Urinary bladder (tissue), 4 donors: Measurements from ENCODE around the gene IFT80. TPM values are rescaled to one million over a fixed set of nuclear protein-coding genes. Genes with fewer than 3 reads are reported as not detected.
"Not testable (repeated sequence)": the region's sequence is repeated elsewhere in the genome, so short reads cannot be mapped to it uniquely, and the experiment has no call there.

ENCODE experiments used
- DNase-seq: peaks from one replicate; pipeline ENCODE4 v3.0.0-alpha.2; 2015; ENCODE audit errors: extremely low spot score
- H3K27ac ChIP-seq: one replicate; pipeline ENCODE4 v1.5.1; 2013; ENCODE audit warnings: low read depth, mild to moderate bottlenecking, moderate library complexity
- H3K36me3 ChIP-seq: one replicate; pipeline ENCODE4 v1.6.1; 2013; ENCODE audit warnings: mild to moderate bottlenecking, moderate library complexity; ENCODE audit not compliant: insufficient read depth
- H3K4me1 ChIP-seq: one replicate; pipeline ENCODE4 v1.6.1; 2013; ENCODE audit warnings: mild to moderate bottlenecking, moderate library complexity; ENCODE audit not compliant: insufficient read depth
- H3K4me3 ChIP-seq: one replicate; pipeline ENCODE4 v1.5.1; 2013; ENCODE audit warnings: low read depth, low read length
- WGBS: extraction: QIAGEN DNeasy Blood & Tissue Kit; methylation state at CpG from one replicate; pipeline ENCODE4 v1.1.7; 2013; 5-methylcytosine and 5-hydroxymethylcytosine counted together
- polyA plus RNA-seq: library from polyadenylated mRNA; stranded (reverse); fragments of 200-250 nt; gene quantifications from one replicate; pipeline ENCODE4 v1.2.3, GENCODE V29; 2013
- total RNA-seq: library from RNA; depleted of rRNA; stranded (reverse); fragments of >200 nt; gene quantifications from one replicate; pipeline ENCODE4 v1.2.3, GENCODE V29; 2014
- donor health status: healthy with polysubstance abuse.
- donor health status: healthy.

IFT80 gene
- total and polyA plus RNA-seq, 2 donors: 13.1 to 83.6 TPM

DNA sequence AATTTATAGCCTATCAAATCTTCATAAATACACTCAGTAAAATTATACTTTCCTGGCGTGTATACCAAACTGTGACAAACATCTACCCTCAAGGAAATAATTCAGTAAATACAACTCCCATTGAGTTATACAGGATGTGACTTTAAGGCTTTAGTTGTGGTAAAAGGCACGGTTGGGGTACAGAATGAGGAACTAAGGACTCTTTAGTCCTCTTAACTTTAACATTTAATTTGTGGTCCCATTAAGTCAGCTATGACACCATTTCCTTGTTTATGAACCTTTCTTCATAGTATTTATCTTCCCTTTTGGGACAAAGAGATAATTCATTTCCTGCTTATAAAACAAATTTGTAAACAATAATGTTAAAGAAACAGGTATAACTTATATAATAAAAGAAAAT is 30.2 kb downstream of the IFT80 start:
- Histone ChIP-seq H3K27ac (no peak overlapping the region), H3K36me3 (no peaks in the 10 kb centered on the region), H3K4me1 (no peaks in the 10 kb centered on the region), H3K4me3 (no peak overlapping the region)
- no peak for DNase-seq
- 83% methylated on average over 2 of the region's 2 CpGs for WGBS

DNA sequence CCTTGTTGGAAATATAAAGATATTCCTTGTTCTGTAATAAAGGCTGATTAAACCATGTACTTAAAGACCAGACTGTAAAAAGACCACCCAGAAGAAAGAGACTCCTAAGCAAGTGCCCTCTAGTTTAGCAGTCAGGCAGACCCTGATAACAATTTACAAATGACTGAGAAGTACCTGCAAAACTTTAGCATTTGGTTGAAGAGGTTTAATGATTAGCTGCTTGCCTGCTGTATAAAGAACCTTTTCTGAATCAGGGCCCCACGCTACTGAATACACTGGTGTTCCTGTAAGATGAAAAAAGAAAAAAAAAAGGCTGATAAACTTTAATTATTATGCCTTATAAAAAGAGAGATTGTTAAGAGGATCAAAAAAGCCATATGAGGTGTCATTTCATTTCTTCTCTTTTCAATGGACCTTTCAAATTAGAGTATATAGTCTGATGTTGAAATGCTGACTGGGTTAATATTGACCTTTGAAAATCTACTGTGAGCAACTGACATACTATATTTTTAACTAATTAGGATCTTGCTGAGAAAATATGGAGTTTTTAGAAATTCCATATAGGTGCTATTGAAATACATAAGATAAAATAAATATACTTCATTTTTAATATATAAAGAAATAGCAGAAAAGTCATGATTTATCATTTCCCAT is 33.0 kb downstream of the IFT80 start:
- 95% methylated on average over 1 of the region's 1 CpG for WGBS
- no peaks in the 10 kb centered on the region for H3K36me3 ChIP-seq
- H3K4me3 ChIP-seq: no peak overlapping the region
- H3K4me1 ChIP-seq: no peaks in the 10 kb centered on the region
- H3K27ac ChIP-seq: no peak overlapping the region
- DNase-seq: no peak

DNA sequence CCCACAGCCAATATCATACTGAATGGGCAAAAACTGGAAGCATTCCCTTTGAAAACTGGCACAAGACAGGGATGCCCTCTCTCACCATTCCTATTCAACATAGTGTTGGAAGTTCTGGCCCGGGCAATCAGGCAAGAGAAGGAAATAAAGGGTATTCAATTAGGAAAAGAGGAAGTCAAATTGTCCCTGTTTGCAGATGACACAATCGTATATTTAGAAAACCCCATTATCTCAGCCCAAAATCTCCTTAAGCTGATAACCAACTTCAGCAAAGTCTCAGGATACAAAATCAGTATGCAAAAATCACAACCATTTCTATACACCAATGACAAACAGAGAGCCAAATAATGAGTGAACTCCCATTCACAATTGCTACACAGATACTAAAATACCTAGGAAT is 36.1 kb downstream of the IFT80 start:
- 82% methylated on average over 2 of the region's 2 CpGs for WGBS
- H3K36me3 ChIP-seq, H3K4me3 ChIP-seq, H3K27ac ChIP-seq, DNase-seq, H3K4me1 ChIP-seq: not testable (repeated sequence)

DNA sequence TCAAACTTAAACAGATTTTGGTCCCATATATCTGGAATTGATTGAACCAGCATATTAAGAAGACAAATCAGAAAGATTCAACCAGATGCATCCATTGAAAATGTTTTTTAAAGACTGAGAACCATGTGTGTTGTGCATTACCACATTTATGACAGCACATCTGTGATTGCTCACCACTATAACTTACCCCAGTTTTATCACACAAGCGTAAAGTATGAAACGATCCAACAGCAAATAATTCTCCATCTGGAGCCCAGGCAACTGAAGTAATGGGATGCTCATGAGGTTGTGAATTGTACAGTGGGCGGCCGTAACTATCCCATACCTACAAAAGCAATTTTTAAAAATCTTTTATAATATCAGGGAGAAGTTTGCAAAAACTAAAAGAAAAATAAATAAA is 43.2 kb downstream of the IFT80 start:
- Histone ChIP-seq H3K36me3 (peaks cover 1% of the 10 kb centered on the region), H3K4me1 (no peaks in the 10 kb centered on the region), H3K27ac (no peak overlapping the region), H3K4me3 (no peak overlapping the region)
- DNase-seq: no peak
- WGBS: 84% methylated on average over 4 of the region's 4 CpGs

DNA sequence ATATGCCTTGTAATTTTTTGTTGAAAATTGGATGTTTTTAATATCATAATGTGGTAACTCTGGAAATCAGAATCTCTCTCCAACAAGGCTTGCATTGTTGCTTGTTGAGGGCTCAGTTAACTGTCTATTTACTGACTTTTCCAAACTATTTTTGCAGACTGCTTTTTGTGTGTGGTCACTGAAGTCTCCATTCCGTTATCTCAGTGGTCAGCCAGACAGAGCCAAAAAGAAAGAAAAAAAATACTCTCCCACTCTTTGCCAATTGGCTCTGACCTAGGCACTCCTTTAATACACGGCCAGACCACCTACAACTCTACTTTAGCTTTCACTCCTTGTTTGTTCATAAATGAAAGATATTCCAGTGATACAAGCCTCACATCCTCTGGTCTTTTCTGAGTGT is 52.5 kb downstream of the IFT80 start:
- Histone ChIP-seq H3K27ac (no peak overlapping the region), H3K4me3 (no peak overlapping the region), H3K4me1 (no peaks in the 10 kb centered on the region), H3K36me3 (no peaks in the 10 kb centered on the region)
- DNase-seq: no peak
- 36% methylated on average over 2 of the region's 2 CpGs for WGBS

DNA sequence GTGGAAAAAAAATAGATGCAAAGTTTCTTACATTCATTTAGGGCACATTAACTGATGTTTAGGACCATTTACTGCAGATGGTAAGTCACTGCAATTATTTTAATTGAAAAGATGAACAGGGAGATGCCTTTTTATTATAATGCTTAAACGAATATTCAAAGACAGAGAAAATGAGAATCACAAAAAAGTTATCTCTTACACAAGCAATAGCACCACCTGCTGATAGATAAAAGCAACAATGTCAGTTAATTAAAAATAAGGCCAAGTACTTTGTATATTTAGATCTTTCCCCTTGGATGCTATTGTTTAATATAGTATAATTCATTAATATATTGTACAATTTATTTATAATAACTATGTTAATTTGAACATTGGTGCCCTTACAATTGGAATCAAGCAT is 55.9 kb downstream of the IFT80 start:
- no peak overlapping the region for H3K4me3 ChIP-seq
- no peaks in the 10 kb centered on the region for H3K4me1 ChIP-seq
- 16% methylated on average over 1 of the region's 1 CpG for WGBS
- H3K27ac ChIP-seq: no peak overlapping the region
- H3K36me3 ChIP-seq: no peaks in the 10 kb centered on the region
- DNase-seq: no peak

DNA sequence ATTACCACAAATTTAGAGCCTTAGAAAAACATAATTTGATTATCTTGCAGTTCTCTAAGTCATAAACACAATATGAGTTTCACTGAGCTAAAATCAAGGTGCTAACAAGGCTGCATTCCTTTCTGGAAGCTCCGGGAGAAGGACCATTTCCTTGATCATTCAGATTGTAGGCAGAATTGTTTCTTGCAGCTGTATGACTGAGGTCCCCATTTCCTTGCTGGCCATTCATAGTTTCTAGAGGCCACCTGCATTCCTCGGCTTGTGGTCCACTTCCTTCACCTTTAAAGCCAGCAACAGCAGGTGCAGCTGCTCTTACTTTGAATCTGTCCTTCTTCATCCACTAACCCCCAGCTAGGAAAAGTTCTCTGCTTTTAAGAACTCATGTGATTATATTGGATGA is 58.7 kb downstream of the IFT80 start:
- H3K4me1 ChIP-seq: no peaks in the 10 kb centered on the region
- no peak for DNase-seq
- H3K27ac ChIP-seq: no peak overlapping the region
- WGBS: 87% methylated on average over 2 of the region's 2 CpGs
- H3K36me3 ChIP-seq: no peaks in the 10 kb centered on the region
- no peak overlapping the region for H3K4me3 ChIP-seq

DNA sequence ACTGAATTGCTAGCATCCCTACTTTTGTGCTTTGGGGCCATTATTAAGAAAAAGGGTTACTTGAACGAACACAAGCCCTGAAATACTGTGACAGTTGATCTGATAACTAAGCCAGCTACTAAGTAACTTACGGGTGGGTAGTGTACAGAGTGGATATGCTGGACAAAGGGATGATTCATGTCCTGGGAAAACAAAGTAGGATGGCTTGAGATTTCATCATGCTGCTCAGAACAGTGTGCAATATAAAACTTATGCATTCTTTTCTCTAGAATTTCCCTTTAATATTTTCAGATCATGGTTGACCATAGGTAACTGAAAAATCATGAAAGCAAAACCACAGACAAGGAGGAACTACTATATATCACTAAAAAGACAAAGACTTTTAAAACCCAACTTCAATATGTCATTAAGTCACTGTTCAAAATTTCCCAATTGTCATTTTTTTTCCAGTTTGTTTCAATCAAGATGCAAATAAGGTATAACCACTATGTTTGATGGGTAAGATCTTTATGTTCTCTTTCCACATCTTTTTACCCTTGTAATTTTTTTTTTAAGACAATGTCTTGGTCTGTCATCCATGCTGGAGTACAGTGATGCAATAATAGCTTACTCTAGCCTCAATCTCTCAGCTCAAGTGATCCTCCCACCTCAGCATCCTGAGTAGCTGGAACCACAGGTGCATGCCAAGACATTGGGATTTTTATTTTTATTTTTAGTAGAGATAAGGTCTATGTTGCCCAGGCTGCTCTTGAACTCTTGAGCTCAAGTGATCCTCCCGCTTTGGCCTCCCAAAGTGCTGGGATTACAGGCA is 67.7 kb downstream of the IFT80 start:
- DNase-seq: no peak
- Histone ChIP-seq H3K27ac (no peak overlapping the region), H3K4me1 (no peaks in the 10 kb centered on the region), H3K36me3 (no peaks in the 10 kb centered on the region), H3K4me3 (no peak overlapping the region)
- 82% methylated on average over 3 of the region's 3 CpGs for WGBS

DNA sequence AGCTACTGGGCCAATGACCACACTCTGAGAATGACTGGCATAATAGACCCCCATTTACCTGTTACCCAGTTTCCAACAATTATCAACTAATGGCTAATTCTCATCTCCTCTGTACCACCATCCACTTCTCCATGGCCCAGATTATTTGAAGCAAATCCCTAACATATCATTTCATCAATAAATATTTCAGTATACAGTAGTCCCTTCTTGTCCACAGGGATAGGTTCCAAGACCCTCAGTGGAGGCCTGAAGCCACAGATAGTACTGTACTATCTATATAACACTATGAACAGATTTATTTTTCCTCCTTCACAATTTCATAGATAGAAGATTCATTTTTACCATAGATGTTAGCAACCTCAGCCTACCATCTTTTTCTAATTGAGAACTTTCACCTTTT is 68.3 kb downstream of the IFT80 start:
- no peak overlapping the region for H3K27ac ChIP-seq
- no peaks in the 10 kb centered on the region for H3K36me3 ChIP-seq
- no peak overlapping the region for H3K4me3 ChIP-seq
- no peak for DNase-seq
- no peaks in the 10 kb centered on the region for H3K4me1 ChIP-seq

DNA sequence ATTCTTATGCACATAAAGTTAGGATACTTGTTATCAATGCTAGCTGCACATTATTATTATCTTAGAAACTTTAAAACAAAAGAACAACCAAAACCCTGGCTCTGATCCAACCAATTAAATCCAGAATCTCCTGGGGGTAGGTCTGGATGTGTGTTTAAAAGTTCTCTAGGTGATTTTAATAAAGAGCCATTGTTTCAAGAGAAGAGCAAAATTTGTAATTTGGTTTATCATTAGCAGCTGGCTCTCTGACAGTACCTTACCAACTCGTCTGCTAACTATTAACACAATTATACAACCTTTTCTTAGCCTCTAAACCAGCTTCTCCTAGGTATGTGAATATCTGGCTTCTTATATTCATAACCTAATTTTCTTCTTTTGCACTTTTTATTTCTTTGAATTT is 68.9 kb downstream of the IFT80 start:
- no peak for DNase-seq
- WGBS: 98% methylated on average over 1 of the region's 1 CpG
- Histone ChIP-seq H3K4me1 (no peaks in the 10 kb centered on the region), H3K27ac (no peak overlapping the region), H3K4me3 (no peak overlapping the region), H3K36me3 (no peaks in the 10 kb centered on the region)

DNA sequence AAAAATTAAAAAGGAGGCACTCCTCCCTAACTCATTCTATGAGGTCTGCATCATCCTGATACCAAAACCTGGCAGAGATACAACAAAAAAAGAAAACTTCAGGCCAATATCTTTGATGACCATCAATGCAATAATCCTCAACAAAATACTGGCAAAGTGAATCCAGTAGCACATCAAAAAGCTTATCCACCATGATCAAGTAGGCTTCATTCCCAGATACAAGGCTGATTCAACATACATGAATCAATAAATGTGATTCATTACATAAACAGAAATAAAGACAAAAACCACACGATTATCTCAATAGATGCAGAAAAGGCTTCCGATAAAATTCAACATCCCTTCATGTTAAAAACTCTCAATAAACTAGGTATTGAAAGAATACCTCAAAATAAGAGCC is 72.7 kb downstream of the IFT80 start:
- H3K27ac ChIP-seq: not testable (repeated sequence)

DNA sequence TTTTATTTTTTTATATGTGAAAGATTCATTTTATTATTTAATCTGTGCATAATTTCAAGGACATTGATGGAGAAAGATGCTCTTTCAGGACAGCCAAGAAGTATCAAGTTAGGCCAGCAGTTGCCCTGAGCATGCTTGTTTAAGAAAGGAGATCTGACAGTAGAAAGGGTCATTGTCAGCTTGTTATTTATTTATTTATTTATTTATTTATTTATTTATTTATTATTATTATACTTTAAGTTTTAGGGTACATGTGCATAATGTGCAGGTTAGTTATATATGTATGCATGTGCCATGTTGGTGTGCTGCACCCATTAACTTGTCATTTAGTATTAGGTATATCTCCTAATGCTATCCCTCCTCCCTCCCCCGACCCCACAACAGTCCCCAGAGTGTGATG is 77.2 kb downstream of the IFT80 start:
- 96% methylated on average over 1 of the region's 1 CpG for WGBS
- not testable (repeated sequence) for H3K4me1 ChIP-seq, H3K4me3 ChIP-seq, H3K36me3 ChIP-seq, DNase-seq, H3K27ac ChIP-seq

More for the DNA sequence above, 72.7 kb downstream of the IFT80 start:
- H3K4me3 ChIP-seq, DNase-seq, H3K4me1 ChIP-seq, H3K36me3 ChIP-seq: not testable (repeated sequence)
- WGBS: 80% methylated on average over 2 of the region's 2 CpGs

DNA sequence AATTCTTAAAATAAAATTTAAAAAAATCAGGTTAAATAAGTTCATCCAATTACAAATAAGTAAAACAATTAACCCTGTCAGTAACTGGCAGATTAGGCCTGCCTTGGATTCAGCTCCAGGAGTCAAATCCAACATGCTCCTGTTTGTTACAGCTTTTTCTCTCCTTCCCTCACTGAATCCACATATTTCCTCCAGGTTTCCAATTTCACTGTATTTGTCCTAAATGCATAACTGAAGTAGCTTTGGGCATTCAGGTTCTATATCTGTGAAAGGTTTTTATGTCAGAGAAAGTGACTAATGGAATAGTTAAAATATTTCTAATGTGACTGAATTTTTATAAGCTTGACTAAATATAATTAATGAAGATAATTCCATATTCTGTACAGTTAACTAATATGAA is 79.7 kb downstream of the IFT80 start:
- H3K4me3 ChIP-seq: no peak overlapping the region
- no peak for DNase-seq
- no peak overlapping the region for H3K27ac ChIP-seq
- no peaks in the 10 kb centered on the region for H3K36me3 ChIP-seq
- H3K4me1 ChIP-seq: no peaks in the 10 kb centered on the region

DNA sequence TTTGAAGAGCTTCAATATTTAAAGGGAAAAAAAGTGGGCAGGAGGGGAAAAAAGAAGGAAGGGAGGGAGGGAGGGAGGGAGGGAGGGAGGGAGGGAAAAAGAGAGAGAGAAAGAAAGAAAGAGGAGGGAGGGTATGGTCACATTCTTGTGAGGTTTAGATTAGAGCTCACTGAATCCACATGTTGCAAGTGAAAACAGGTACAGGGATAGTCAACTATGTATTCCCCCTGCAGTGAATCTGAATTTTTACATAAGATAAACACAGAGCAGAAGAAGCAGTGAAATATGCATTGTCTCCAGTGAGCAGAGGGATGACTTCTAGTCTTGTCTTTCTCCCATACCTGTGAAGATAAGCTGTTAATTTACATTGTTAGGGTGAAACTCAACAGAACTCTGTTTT is 84.0 kb downstream of the IFT80 start:
- H3K4me3 ChIP-seq: no peak overlapping the region
- no peak for DNase-seq
- H3K4me1 ChIP-seq: no peaks in the 10 kb centered on the region
- no peaks in the 10 kb centered on the region for H3K36me3 ChIP-seq
- H3K27ac ChIP-seq: no peak overlapping the region
